ENCODE results near the gene HAUS7. TPM values are rescaled to one million over a fixed set of nuclear protein-coding genes. Genes with fewer than 3 reads are reported as not detected.

HAUS7 gene
- total and polyA plus RNA-seq, 2 of the 8 experiments (the other 6 are each of a cell fraction or from before 2014, with no cell fraction given): 45.4 to 54.0 TPM

- H2BK15ac ChIP-seq (ENCODE audit: low read length): no peak overlapping the region
- no peak overlapping the region for H3K23ac ChIP-seq (ENCODE audit: insufficient read length)
- H3K23me2 ChIP-seq (ENCODE audit: low read depth, low read length): peaks cover 2% of the 10 kb centered on the region; the same call in 1 of the 2 replicates
- ChIA-PET POLR2A (ENCODE audit: partially characterized antibody) (interaction anchor here (0.9 kb wide), 1 partner anchor 23 kb away, joined by 3 read pairs; no protein-coding TSS in a partner anchor), CTCF (ENCODE audit: partially characterized antibody) (no interaction called here)
- H2BK120ac ChIP-seq (replicated peaks; ENCODE audit: low read depth, low read length): no peak overlapping the region
- H3K36me3 ChIP-seq (ENCODE audit: control insufficient read depth in 2 of 4, insufficient read depth in 4 of 4, low read length in 3 of 4): no peaks in the 10 kb centered on the region
- no peak overlapping the region for H3K14ac ChIP-seq (ENCODE audit: insufficient read length)
- H3K4me2 ChIP-seq (ENCODE audit: insufficient read depth in 1 of 2, low read depth in 2 of 2, low read length in 2 of 2): no peak overlapping the region
- H3K56ac ChIP-seq (replicated peaks; ENCODE audit: insufficient read length, low read depth, low read length): no peak overlapping the region
- H3K9me3 ChIP-seq (ENCODE audit: insufficient read depth in 2 of 2, low read depth in 1 of 2, low read length in 1 of 2): no peaks in the 10 kb centered on the region
- H4K5ac ChIP-seq (ENCODE audit: insufficient read length, low read depth, low read length): no peak overlapping the region
- H2AK5ac ChIP-seq (ENCODE audit: low read depth, low read length): no peak overlapping the region
- no peak overlapping the region for H4K8ac ChIP-seq (ENCODE audit: extremely low read depth, insufficient read depth, low read length)
- H3K79me1 ChIP-seq (ENCODE audit: low read depth, low read length): no peaks in the 10 kb centered on the region
- no peak overlapping the region for H2BK5ac ChIP-seq (ENCODE audit: low read depth, low read length)
- no peak overlapping the region for H3K4me3 ChIP-seq (ENCODE audit: extremely low read depth in 1 of 4, insufficient read depth in 2 of 4, low read depth in 3 of 4, low read length in 4 of 4)
- H3K79me2 ChIP-seq (ENCODE audit: control insufficient read depth in 1 of 2, insufficient read depth in 2 of 2, low read length in 2 of 2): no peaks in the 10 kb centered on the region
- H2AFZ ChIP-seq (ENCODE audit: low read length): no peak overlapping the region
- peaks cover 0 to 1% (median 0%) of the 10 kb centered on the region in 4 experiments; a peak in 2 of 7 replicates for H3K4me1 ChIP-seq (replicated peaks in 1 of 4; ENCODE audit: control insufficient read depth in 3 of 4, insufficient read depth in 4 of 4, low read length in 3 of 4)
- no peak overlapping the region for H2BK20ac ChIP-seq (ENCODE audit: low read length)
- FAIRE-seq (no peak), DNase-seq (ENCODE audit: low read depth in 1 of 2, low spot score in 2 of 2) (no peak)
- 93% methylated on average over 8 of the region's 14 CpGs; no CpG with 5 or more reads in 1 of the 2 experiments for WGBS, 2 experiments (ENCODE audit: extremely low coverage in 1 of 2, insufficient coverage in 1 of 2, insufficient read length in 1 of 2, insufficient replicate concordance in 2 of 2, low coverage in 1 of 2, low lambda C conversion rate in 2 of 2, missing lambda C conversion rate in 1 of 2)
- no peak overlapping the region for H3K4ac ChIP-seq (replicated peaks; ENCODE audit: insufficient read length, low read depth, low read length)
- no peak overlapping the region for H4K91ac ChIP-seq (replicated peaks; ENCODE audit: insufficient read length, low read length)
- H3K18ac ChIP-seq (ENCODE audit: extremely low read depth, low read length): no peak overlapping the region
- H3K27me3 ChIP-seq (replicated peaks in 1 of 4; ENCODE audit: control insufficient read depth in 3 of 4, extremely low read depth in 1 of 4, insufficient read depth in 3 of 4, low read length in 3 of 4): no peaks in the 10 kb centered on the region
- H2BK12ac ChIP-seq (ENCODE audit: low read depth, low read length): no peak overlapping the region
- H3K9ac ChIP-seq (replicated peaks in 1 of 4; ENCODE audit: extremely low read depth in 1 of 4, low read depth in 3 of 4, low read length in 3 of 4): no peak overlapping the region
- H3K27ac ChIP-seq (ENCODE audit: low read depth, low read length): no peak overlapping the region
- peaks cover 0 to 4% of the 10 kb centered on the region in 2 experiments for H4K20me1 ChIP-seq (replicated peaks in 1 of 2; ENCODE audit: control insufficient read depth in 1 of 2, insufficient read depth in 2 of 2, low read length in 2 of 2)
Observed at GRCh38 chrX:153502796-153503195, 32.4 kb upstream of the HAUS7 start.
